ENCODE data around the gene ARHGEF1.

DNA sequence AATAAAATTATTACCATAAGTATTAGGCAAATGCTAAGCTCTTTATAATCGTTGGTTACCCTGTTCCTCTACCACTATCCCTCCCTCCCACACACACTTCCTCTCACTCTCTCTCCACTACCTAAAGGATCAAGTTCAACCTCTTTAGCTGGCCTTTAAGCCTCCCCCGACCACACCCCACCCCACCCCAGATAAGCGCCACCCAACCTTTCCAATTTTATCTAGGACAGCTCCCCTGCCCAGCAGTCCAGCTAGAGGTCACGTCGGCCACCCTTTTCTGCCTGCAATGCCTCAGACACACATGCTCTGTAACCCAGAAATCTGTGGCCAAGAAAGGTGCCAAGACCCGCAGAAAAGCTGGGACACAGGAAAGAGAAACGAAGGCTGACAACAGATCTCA is 39.6 kb upstream of the ARHGEF1 start:
- TF ChIP-seq, protein P1, sequence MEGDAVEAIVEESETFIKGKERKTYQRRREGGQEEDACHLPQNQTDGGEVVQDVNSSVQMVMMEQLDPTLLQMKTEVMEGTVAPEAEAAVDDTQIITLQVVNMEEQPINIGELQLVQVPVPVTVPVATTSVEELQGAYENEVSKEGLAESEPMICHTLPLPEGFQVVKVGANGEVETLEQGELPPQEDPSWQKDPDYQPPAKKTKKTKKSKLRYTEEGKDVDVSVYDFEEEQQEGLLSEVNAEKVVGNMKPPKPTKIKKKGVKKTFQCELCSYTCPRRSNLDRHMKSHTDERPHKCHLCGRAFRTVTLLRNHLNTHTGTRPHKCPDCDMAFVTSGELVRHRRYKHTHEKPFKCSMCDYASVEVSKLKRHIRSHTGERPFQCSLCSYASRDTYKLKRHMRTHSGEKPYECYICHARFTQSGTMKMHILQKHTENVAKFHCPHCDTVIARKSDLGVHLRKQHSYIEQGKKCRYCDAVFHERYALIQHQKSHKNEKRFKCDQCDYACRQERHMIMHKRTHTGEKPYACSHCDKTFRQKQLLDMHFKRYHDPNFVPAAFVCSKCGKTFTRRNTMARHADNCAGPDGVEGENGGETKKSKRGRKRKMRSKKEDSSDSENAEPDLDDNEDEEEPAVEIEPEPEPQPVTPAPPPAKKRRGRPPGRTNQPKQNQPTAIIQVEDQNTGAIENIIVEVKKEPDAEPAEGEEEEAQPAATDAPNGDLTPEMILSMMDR (IDR thresholded peaks at IDR 0.05), result no peak
- TF ChIP-seq ZFX (IDR thresholded peaks at IDR 0.05; ENCODE audit: borderline replicate concordance), result no peak
